ENCODE measurements around the gene TPP2.

The TPP2 gene

DNA sequence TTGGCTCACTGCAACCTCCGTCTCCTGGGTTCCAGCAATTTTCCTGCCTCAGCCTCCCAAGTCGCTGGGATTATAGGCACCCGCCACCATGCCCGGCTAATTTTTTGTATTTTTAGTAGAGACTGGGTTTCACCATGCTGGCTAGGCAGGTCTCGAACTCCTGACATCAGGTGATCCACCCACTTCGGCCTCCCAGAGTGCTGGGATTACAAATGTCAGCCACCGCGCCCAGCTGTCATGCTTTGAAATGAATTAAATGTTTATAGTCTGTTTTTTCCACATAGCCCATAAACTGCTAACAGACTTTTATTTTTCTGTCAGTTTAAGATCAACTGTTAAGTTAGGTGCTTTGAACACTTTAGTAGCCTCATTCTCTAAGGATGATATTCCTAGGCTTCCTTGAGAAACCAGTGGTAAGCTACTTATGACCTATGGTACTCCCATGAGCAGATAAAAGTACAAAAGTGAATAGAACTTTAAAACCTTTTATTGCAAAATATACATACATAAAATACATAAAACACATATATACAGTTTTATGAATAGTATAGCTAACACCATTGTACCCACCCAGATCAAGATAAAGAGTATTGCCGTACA, 13.6 kb downstream of the TPP2 start:
- Histone ChIP-seq H2BK15ac (ENCODE audit: low read length) (no peak overlapping the region), H2BK5ac (ENCODE audit: low read length) (no peak overlapping the region), H3K4me2 (ENCODE audit: insufficient read depth, low read length, poor library complexity, severe bottlenecking) (no peak overlapping the region), H3K9me3 (replicated peaks in 1 of 2; ENCODE audit: control insufficient read depth in 2 of 2, insufficient read depth in 1 of 2, low read depth in 1 of 2, low read length in 2 of 2) (peaks cover 0 to 2% of the 10 kb centered on the region in 2 donors), H3K23ac (ENCODE audit: low read depth, low read length, poor library complexity) (no peak overlapping the region), H3K18ac (ENCODE audit: low read length) (no peak overlapping the region), H2AK5ac (ENCODE audit: low read depth, low read length) (no peak overlapping the region), H3K4me3 (ENCODE audit: low read length in 2 of 2) (no peak overlapping the region), H3K4ac (ENCODE audit: low read length) (no peak overlapping the region), H2BK12ac (ENCODE audit: low read length) (no peak overlapping the region), H3K36me3 (replicated peaks in 1 of 2; ENCODE audit: control insufficient read depth in 2 of 2, insufficient read depth in 2 of 2, low read length in 2 of 2) (peaks cover 11 to 98% of the 10 kb centered on the region in 2 donors), H3K79me1 (ENCODE audit: low read depth, low read length) (peaks cover 7% of the 10 kb centered on the region), H4K91ac (ENCODE audit: low read depth, low read length, poor library complexity) (no peak overlapping the region), H2BK120ac (ENCODE audit: low read depth, low read length) (no peak overlapping the region), H4K8ac (ENCODE audit: low read depth, low read length) (no peak overlapping the region), H3K4me1 (ENCODE audit: control insufficient read depth in 2 of 2, insufficient read depth in 1 of 2, low read depth in 1 of 2, low read length in 2 of 2) (no peaks in the 10 kb centered on the region), H2AFZ (ENCODE audit: low read length) (no peak overlapping the region), H3K9ac (ENCODE audit: low read depth, low read length, poor library complexity) (no peak overlapping the region), H3K14ac (ENCODE audit: low read length) (no peak overlapping the region), H3K27ac (replicated peaks; ENCODE audit: low read length) (no peak overlapping the region), H3K27me3 (ENCODE audit: control insufficient read depth in 3 of 3, insufficient read depth in 3 of 3, low read depth in 1 of 3, low read length in 3 of 3) (no peaks in the 10 kb centered on the region)
- WGBS, 2 donors (ENCODE audit: extremely low coverage in 2 of 2, insufficient read length in 2 of 2, insufficient replicate concordance in 1 of 2), result no CpG with 5 or more reads among the region's 9 CpGs
- DNase-seq (ENCODE audit: low spot score), result no peak

DNA sequence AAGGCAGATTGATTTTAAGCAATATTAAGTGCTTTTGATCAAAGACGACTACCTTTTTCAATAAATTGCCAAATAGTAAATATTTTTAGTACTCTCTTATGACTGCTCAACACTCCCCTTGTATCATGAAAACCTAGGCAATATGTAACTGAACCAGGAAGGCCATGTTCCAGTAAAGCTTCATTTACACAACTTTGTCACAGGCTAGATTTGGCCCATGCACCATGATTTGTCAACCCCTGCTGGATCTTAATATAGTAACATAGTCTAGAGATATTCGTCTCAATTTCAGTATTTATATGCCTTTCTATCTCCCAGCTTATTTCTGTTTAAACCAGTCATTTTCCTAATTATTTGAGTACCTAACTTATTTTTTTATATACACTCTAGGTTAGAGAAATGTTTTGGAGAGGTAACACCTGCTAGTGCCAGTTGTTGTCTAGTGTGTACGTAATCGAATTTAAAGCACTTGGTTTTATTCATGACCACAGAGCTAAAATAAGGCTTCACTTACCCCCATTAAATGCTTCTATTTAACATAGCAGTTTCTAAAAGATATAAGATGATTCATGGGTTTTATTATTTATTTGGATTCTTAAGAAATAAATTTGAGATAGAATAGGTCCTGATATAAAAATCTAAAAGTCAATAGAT, 21.0 kb downstream of the TPP2 start:
- Histone ChIP-seq H3K4ac (ENCODE audit: low read length) (no peak overlapping the region), H3K9me3 (replicated peaks in 1 of 2; ENCODE audit: control insufficient read depth in 2 of 2, insufficient read depth in 1 of 2, low read depth in 1 of 2, low read length in 2 of 2) (no peaks in the 10 kb centered on the region), H2BK15ac (ENCODE audit: low read length) (no peak overlapping the region), H4K8ac (ENCODE audit: low read depth, low read length) (no peak overlapping the region), H2BK5ac (ENCODE audit: low read length) (no peak overlapping the region), H3K4me3 (ENCODE audit: low read length in 2 of 2) (no peak overlapping the region), H2BK120ac (ENCODE audit: low read depth, low read length) (no peak overlapping the region), H3K14ac (ENCODE audit: low read length) (no peak overlapping the region), H3K23ac (ENCODE audit: low read depth, low read length, poor library complexity) (no peak overlapping the region), H3K4me1 (ENCODE audit: control insufficient read depth in 2 of 2, insufficient read depth in 1 of 2, low read depth in 1 of 2, low read length in 2 of 2) (no peaks in the 10 kb centered on the region), H3K9ac (ENCODE audit: low read depth, low read length, poor library complexity) (no peak overlapping the region), H3K27ac (replicated peaks; ENCODE audit: low read length) (no peak overlapping the region), H4K91ac (ENCODE audit: low read depth, low read length, poor library complexity) (no peak overlapping the region), H3K4me2 (ENCODE audit: insufficient read depth, low read length, poor library complexity, severe bottlenecking) (no peak overlapping the region), H3K27me3 (ENCODE audit: control insufficient read depth in 3 of 3, insufficient read depth in 3 of 3, low read depth in 1 of 3, low read length in 3 of 3) (no peaks in the 10 kb centered on the region), H2BK12ac (ENCODE audit: low read length) (no peak overlapping the region), H3K79me1 (ENCODE audit: low read depth, low read length) (peaks cover 4% of the 10 kb centered on the region), H2AFZ (ENCODE audit: low read length) (no peak overlapping the region), H3K18ac (ENCODE audit: low read length) (no peak overlapping the region), H3K36me3 (replicated peaks in 1 of 2; ENCODE audit: control insufficient read depth in 2 of 2, insufficient read depth in 2 of 2, low read length in 2 of 2) (peaks cover 11 to 98% of the 10 kb centered on the region in 2 donors), H2AK5ac (ENCODE audit: low read depth, low read length) (no peak overlapping the region)
- no CpG with 5 or more reads among the region's 4 CpGs for WGBS, 2 donors (ENCODE audit: extremely low coverage in 2 of 2, insufficient read length in 2 of 2, insufficient replicate concordance in 1 of 2)
- DNase-seq (ENCODE audit: low spot score), result no peak

GRCh38 chr13:102620516-102620915, 23.7 kb downstream of the TPP2 start:
- Histone ChIP-seq H3K27ac (replicated peaks; ENCODE audit: low read length) (no peak overlapping the region), H2AFZ (ENCODE audit: low read length) (no peak overlapping the region), H3K36me3 (replicated peaks in 1 of 2; ENCODE audit: control insufficient read depth in 2 of 2, insufficient read depth in 2 of 2, low read length in 2 of 2) (peaks cover 19 to 91% of the 10 kb centered on the region in 2 donors), H2BK15ac (ENCODE audit: low read length) (no peak overlapping the region), H2BK5ac (ENCODE audit: low read length) (no peak overlapping the region), H2BK12ac (ENCODE audit: low read length) (no peak overlapping the region), H3K79me1 (ENCODE audit: low read depth, low read length) (peaks cover 4% of the 10 kb centered on the region), H3K9ac (ENCODE audit: low read depth, low read length, poor library complexity) (no peak overlapping the region), H3K4ac (ENCODE audit: low read length) (no peak overlapping the region), H4K8ac (ENCODE audit: low read depth, low read length) (no peak overlapping the region), H2AK5ac (ENCODE audit: low read depth, low read length) (no peak overlapping the region), H4K91ac (ENCODE audit: low read depth, low read length, poor library complexity) (no peak overlapping the region), H2BK120ac (ENCODE audit: low read depth, low read length) (no peak overlapping the region), H3K9me3 (replicated peaks in 1 of 2; ENCODE audit: control insufficient read depth in 2 of 2, insufficient read depth in 1 of 2, low read depth in 1 of 2, low read length in 2 of 2) (no peaks in the 10 kb centered on the region), H3K18ac (ENCODE audit: low read length) (no peak overlapping the region), H3K4me2 (ENCODE audit: insufficient read depth, low read length, poor library complexity, severe bottlenecking) (no peak overlapping the region), H3K4me3 (ENCODE audit: low read length in 2 of 2) (no peak overlapping the region), H3K27me3 (ENCODE audit: control insufficient read depth in 3 of 3, insufficient read depth in 3 of 3, low read depth in 1 of 3, low read length in 3 of 3) (no peaks in the 10 kb centered on the region), H3K14ac (ENCODE audit: low read length) (no peak overlapping the region), H3K23ac (ENCODE audit: low read depth, low read length, poor library complexity) (no peak overlapping the region), H3K4me1 (ENCODE audit: control insufficient read depth in 2 of 2, insufficient read depth in 1 of 2, low read depth in 1 of 2, low read length in 2 of 2) (no peaks in the 10 kb centered on the region)
- DNase-seq (ENCODE audit: low spot score), result no peak
- no CpG with 5 or more reads among the region's 6 CpGs for WGBS, 2 donors (ENCODE audit: extremely low coverage in 2 of 2, insufficient read length in 2 of 2, insufficient replicate concordance in 1 of 2)

DNA sequence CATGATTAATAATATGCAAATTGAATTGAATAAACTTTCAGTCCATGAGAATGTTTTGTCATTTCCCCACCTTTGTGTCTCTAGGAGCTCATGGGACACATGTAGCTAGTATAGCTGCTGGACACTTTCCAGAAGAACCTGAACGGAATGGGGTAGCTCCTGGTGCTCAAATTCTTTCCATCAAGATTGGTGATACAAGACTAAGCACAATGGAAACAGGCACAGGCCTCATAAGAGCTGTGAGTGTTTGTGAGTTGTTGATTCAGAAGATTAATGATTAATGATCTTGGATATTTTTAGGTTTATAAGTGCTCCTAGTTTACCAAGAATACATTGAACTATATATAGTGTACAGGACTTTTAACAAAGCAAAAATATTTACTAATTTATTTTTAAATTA, 30.1 kb downstream of the TPP2 start:
- Histone ChIP-seq H3K4me1 (ENCODE audit: control insufficient read depth in 2 of 2, insufficient read depth in 1 of 2, low read depth in 1 of 2, low read length in 2 of 2) (no peaks in the 10 kb centered on the region), H3K27ac (replicated peaks; ENCODE audit: low read length) (no peak overlapping the region), H3K14ac (ENCODE audit: low read length) (no peak overlapping the region), H3K23ac (ENCODE audit: low read depth, low read length, poor library complexity) (no peak overlapping the region), H3K79me1 (ENCODE audit: low read depth, low read length) (no peaks in the 10 kb centered on the region), H3K4ac (ENCODE audit: low read length) (no peak overlapping the region), H2BK5ac (ENCODE audit: low read length) (no peak overlapping the region), H3K9ac (ENCODE audit: low read depth, low read length, poor library complexity) (no peak overlapping the region), H2AK5ac (ENCODE audit: low read depth, low read length) (no peak overlapping the region), H3K4me3 (ENCODE audit: low read length in 2 of 2) (no peak overlapping the region), H3K9me3 (replicated peaks in 1 of 2; ENCODE audit: control insufficient read depth in 2 of 2, insufficient read depth in 1 of 2, low read depth in 1 of 2, low read length in 2 of 2) (no peaks in the 10 kb centered on the region), H2BK12ac (ENCODE audit: low read length) (no peak overlapping the region), H3K18ac (ENCODE audit: low read length) (no peak overlapping the region), H3K4me2 (ENCODE audit: insufficient read depth, low read length, poor library complexity, severe bottlenecking) (no peak overlapping the region), H2BK120ac (ENCODE audit: low read depth, low read length) (no peak overlapping the region), H3K36me3 (replicated peaks in 1 of 2; ENCODE audit: control insufficient read depth in 2 of 2, insufficient read depth in 2 of 2, low read length in 2 of 2) (peaks cover 19 to 93% of the 10 kb centered on the region in 2 donors), H2BK15ac (ENCODE audit: low read length) (no peak overlapping the region), H2AFZ (ENCODE audit: low read length) (no peak overlapping the region), H4K8ac (ENCODE audit: low read depth, low read length) (no peak overlapping the region), H3K27me3 (ENCODE audit: control insufficient read depth in 3 of 3, insufficient read depth in 3 of 3, low read depth in 1 of 3, low read length in 3 of 3) (no peaks in the 10 kb centered on the region), H4K91ac (ENCODE audit: low read depth, low read length, poor library complexity) (no peak overlapping the region)
- DNase-seq (ENCODE audit: low spot score), result no peak
- no CpG with 5 or more reads among the region's 1 CpG for WGBS, 2 donors (ENCODE audit: extremely low coverage in 2 of 2, insufficient read length in 2 of 2, insufficient replicate concordance in 1 of 2)

Data from neuronal stem cell (in vitro differentiated cells).